Spleen (tissue), 7 donors: Measurements from ENCODE around the gene MESP2.

Experiments used
- CTCF ChIP-seq, 11 experiments: fragments of 200-600 bp in 7 of 11; fragments of 450-650 bp in 4 of 11; sonication (generic) in 4 of 11; IDR thresholded peaks in 8 of 11; conservative IDR thresholded peaks in 3 of 11; 1 replicate in 7 of 11; 2 replicates in 4 of 11; pipeline versions ENCODE4 v1.4.0 to v1.8.0; 2016 to 2021; ENCODE audit warnings: antibody characterized with exemption in 11 of 11, inconsistent platforms in 4 of 11, mild to moderate bottlenecking in 1 of 11
- POLR2A ChIP-seq, 3 donors: fragments of 450-650 bp; IDR thresholded peaks; one replicate each; pipeline ENCODE4 v1.5.1; 2017; ENCODE audit warnings: antibody characterized with exemption in 3 of 3, mild to moderate bottlenecking in 1 of 3
- donor health status: DM: no; HTN: no; CAD: no; lungs with moderate emphysema.
- donor health status: DM: no; HTN: no; CAD: no.
- donor health status: DM: no; HTN: no; CAD: no.

DNA sequence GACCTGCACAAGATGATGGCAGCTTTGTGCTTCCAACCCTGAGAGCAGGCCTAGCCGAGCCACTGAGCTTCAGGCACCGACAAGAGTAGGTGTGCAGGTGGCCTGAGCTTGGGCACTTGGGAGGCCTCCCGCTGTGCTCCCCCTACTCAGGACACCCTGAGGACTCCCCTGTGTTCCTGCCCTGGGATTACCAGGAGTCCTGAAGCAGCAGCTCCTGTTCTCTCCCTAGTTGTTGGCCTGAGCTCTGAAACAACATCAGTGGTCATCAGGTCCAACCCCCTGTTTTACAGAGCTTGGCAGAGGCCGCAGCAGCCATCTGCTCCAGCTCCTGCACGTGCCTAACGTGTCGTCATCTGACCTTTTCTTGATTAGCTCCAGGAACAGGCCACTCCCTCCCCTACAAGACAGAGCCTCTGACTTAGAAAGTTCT lies 8.0 kb upstream of the MESP2 start:
- TF ChIP-seq CTCF (IDR thresholded peaks at IDR 0.05 in 8 of 11, conservative IDR thresholded peaks at IDR 0.05 in 3 of 11) (no peak), POLR2A (IDR thresholded peaks at IDR 0.05) (no peak)
